ENCODE data around the gene RAPGEFL1. TPM values are rescaled to one million over a fixed set of nuclear protein-coding genes. Genes with fewer than 3 reads are reported as not detected.
A peak's percentile ranks its signal among the peaks of the same experiment; 100 is the strongest.
"Not testable (repeated sequence)": the region's sequence is repeated elsewhere in the genome, so short reads cannot be mapped to it uniquely, and the experiment has no call there.

The RAPGEFL1 gene
- polyA plus RNA-seq, 12 donors, result 4.4 to 25.8 (median 8.0) TPM; not detected in 1

DNA sequence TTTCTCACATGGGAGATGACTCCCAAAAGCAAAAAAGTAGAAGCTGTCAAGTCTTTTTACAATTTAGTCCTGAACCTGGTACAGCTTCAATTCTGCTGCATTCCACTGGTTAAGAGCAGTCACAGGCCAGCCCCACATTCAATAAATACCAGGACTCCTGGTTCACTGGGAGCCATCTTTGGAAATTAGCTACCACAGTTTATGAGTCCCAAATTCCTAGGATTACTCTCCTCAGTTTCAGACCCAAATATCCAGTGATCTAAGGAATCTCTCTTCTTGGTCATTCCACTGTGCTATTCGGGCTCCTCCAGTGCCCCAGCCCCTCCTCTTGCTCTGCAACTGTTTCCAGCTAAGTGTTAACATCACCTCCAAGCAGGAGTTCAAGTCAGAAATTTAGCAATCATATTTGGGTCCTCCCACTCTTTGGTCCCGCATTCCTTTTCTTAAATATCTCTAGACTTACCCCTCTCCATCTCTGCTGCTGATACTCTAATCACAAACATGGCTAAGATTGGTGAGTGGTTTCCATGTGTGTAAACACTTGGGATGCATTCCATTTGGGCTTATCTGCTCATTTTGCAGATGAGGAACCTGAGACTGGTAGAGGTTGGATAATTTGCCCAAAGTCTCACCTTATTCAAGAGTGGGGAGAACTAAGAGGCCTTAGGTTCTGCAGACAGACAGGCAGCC is 32.3 kb downstream of the RAPGEFL1 start:
- no peak for DNase-seq

DNA sequence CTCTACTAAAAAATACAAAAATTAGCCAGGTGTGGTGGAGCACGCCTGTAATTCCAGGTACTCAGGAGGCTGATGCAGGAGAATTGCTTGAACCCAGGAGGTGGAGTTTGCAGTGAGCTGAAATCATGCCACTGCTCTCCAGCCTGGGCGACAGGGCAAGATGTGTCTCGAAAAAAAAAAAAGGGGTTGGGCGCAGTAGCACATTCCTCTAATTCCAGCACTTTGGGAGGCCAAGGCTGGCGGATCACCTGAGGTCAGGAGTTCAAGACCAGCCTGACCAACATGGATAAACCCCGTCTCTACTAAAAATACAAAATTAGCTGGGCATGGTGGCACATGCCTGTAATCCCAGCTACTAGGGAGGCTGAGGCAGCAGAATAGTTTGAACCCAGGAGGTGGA is 36.6 kb downstream of the RAPGEFL1 start:
- not testable (repeated sequence) for DNase-seq

DNA sequence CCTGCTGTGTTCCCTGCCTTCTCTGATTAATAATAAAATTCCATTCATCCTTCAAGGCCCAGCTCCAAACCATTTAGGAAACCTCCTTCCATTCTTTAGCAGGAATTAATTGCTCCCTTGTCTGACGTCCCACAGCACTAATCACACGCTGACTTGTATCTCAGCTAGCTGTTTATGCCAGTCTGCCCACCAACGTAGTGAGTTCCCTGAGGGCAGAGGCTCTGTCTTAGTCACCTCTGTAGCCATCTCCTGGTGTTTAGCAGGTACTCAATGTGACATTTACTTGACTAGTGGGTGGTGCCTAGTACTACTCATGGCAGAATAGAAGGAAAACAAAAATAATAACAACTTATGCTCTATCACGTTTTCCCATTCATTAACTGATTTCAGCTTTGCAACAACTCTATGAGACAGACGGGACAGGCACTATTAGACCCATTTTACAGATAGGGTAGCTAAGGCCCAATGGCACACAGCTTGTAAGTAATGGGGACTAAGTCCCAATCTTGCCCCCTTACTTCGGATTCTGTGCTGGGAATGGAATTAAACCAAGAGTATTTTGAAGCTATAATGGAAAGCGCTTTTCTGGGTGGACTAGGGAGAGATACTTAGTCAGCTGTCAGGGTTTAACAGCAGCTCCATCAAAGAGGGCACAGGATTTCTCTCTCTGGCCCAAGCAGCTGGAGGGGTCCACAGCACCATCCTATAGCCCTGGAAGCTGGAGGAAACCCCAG is 40.9 kb downstream of the RAPGEFL1 start:
- DNase-seq, result no peak

GRCh38 chr17:40218740-40219593 is 41.7 kb downstream of the RAPGEFL1 start, which contains the start of gene WIPF2:
Gene WIPF2 (plus strand): TSS chr17:40219304. CDS start chr17:40256460, 37,156 bp downstream.
- peak; percentile 98 for DNase-seq

DNA sequence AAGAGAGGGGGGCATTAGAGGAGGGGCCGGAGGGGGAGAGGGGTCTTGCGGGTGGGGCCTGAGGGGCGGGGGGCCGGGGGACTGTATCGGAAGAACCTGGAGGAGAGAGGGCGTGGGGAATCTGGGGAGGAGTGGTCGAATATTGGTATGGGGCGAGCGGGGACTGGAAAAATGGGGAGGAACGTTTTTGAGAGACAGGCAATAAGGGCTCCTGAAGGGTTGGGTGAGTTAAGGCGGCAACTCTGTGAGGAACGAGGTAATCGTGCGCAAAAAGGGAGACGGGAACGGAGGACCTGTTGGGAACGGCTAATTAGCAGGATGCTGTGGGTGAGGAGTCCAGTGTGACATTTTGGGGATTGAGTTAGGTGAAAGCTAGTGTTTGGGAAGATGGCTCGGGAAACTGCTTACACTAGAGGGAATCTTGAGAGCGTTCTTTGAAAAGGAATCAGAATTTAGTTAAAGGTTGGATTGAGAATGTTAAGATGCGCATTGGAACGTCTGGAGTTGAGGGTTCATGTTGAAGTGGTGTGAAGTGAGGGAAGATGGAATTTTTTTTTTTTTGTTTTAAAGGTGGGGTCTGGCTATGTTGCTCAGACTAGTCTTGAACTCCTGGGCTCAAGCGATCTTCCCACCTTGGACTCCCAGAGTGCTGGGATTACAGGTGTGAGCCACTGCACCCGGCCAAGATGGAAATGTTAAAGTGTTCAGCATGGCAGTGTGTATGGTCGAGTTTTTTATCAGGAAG is 42.5 kb downstream of the RAPGEFL1 start:
- peak; percentile 80 for DNase-seq

DNA sequence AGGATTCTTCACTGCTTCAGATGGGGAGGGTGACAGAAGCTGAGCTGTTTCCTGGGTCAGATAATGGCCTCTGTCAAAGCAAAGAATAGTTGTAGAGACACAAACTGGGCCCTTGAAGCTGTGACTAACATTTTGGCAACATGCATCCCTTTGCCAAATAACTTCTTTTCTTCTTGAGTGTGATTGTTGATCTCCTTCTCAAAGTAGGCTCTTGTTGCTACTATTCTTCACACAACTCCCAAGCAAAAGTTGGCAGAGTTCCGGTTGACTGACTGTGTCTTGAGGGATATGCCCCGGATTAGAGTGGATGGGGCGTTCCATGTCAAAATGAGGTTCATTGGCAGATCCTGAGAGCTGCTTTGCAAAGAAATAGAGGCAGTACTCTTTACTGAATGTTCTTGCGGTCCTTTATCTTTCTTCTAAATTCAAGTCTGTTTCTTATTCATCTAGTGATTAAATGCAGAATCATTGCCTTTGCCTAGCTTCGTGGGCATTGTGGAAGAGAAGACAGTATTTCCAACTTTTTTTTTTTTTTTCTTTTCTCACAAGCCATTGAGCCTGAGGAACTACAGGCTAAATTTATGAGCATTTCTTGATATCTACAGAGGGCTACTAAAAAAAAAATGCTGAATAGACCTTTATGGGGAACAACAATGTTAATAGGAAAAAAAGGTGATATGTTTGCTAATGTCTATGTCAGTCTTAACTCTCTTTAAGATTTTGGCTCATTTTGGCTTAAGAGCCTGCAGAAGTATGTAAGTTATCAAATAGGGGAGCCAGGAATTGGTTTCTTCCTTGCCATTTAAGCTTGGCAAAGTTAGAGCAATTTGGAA is 47.7 kb downstream of the RAPGEFL1 start:
- no peak for DNase-seq

DNA sequence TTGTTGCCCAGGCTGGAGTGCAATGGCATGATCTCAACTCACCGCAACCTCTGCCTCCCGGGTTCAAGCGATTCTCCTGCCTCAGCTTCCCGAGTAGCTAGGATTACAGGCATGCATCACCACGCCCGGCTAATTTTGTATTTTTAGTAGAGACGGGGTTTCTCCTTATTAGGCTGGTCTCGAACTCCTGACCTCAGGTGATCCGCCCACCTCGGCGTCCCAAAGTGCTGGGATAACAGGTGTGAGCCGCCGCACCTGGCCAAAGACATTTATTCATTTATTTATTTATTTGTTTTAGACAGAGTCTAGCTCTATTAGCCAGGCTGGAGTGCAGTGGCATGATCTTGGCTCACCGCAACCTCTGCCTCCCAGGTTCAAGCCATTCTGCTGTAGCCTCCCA is 51.9 kb downstream of the RAPGEFL1 start:
- not testable (repeated sequence) for DNase-seq

DNA sequence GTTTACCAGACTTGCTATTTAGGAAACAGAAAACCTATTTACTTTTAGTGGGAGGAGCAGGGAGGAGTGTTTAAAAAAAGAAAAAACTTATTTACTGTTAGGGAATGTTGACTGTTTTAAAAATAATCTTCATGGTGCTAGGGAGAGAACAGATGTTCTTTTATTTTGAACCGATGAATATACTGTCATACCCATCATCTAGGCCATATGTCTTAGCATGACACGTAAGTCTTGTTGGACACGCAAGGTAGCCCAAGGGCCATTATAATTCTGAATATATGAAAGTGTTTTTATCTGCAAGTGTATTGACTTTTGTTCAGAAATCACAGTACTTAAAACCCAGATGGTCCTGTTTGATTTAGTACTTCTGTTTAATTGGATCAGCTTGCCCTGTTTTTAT is 53.4 kb downstream of the RAPGEFL1 start:
- no peak for DNase-seq

DNA sequence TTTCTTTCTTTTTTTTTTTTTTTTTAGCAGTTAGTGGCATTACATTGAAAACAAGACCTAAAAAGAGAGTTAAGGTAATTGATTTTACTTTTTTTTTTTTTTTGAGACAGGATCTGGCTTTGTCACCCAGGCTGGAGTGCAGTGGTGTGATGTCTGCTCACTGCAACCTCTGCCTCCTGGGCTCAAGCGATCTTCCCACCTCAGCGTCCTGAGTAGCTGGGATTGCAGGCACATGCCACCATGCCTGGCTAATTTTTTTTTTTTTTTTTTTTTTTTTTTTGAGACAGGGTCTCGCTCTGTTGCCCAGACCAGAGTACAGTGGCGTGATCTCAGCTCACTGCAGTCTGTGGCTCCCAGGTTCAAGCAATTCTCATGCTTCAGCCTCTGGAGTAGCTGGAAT is 54.7 kb downstream of the RAPGEFL1 start:
- DNase-seq, result not testable (repeated sequence)

GRCh38 chr17:40241252-40241834 is 64.1 kb downstream of the RAPGEFL1 start:
- DNase-seq, result no peak

DNA sequence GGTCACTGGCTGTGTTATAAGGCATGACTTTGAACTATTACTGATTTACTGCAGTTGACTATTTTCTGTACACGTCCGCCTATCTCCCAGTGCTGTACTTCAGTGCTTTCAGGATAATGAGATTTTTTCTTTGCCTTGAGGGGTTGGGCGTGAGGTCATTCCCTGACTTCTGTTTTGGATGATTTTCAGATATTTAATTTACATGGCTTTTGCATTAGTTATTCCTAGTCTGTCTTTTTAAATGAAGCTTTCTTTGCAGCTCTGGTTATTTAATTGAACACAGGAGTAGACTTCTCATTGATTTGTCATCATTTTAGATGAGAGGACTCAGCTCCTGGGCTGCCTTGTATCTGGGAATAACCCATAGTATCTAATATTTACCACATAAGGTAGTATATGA is 65.5 kb downstream of the RAPGEFL1 start:
- DNase-seq, result no peak

DNA sequence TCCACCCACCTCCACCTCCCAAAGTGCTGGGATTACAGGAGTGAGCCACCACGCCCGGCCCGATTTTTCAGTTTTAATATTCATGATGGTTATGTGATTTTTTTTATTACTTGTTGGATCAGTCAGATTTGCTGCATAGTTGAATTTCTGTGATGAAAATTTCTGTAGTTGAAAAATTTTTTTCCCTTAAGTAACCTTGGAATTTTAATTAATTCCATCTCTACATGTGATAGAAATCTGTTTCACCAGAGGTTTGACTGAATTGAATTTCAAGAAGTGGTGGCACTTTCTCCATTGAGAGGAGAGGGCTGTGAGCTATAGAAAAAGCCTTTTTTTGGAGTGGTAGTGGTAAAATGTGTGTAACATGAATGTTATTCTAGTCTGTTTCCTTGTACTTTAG is 66.5 kb downstream of the RAPGEFL1 start:
- DNase-seq, result no peak

DNA sequence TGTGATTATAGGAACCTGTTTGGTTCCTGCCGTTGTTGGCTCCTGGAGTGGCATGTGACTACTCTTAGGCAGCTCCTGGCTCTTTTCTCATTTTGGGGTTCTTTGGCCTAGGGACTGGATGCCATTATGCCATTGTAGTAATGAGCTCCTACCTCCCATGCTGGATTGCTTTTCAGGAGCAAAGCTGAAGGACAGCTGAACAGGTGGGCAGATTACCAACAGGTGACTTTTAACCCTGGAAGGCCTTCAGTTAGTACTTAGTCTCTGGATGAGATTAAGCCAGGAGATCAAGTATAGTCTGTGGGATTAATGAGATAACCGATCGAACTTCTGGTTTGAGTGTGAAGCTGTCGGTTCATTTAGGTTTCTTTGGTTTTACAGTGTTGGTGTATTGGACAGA is 67.0 kb downstream of the RAPGEFL1 start:
- DNase-seq, result no peak

Other genes starting within 250 kb of the RAPGEFL1 start
- 10 to 100 TPM in 11 of 12 donors, not detected in 1; 37.2 to 65.9 (median 42.6) TPM for gene ORMDL3, start 249.9 kb upstream of the RAPGEFL1 start, polyA plus RNA-seq (ENCODE audit: insufficient read length in 12 of 12)
- under 1 TPM in 1 of 12 donors, not detected in 11; 0.19 TPM for gene LRRC3C, start 249.7 kb upstream of the RAPGEFL1 start, polyA plus RNA-seq (ENCODE audit: insufficient read length in 12 of 12)
- gene GSDMA, start 214.5 kb upstream of the RAPGEFL1 start, polyA plus RNA-seq (ENCODE audit: insufficient read length in 12 of 12), result under 1 TPM in 10 of 12 donors, not detected in 2; 0.08 to 0.19 (median 0.14) TPM
- 100 to 1,000 TPM in 1 of 12 donors, 10 to 100 TPM in 10, not detected in 1; 59.7 to 102 (median 83.6) TPM for gene PSMD3, start 196.7 kb upstream of the RAPGEFL1 start, polyA plus RNA-seq (ENCODE audit: insufficient read length in 12 of 12)
- under 1 TPM in 6 of 12 donors, not detected in 6; 0.15 to 0.28 (median 0.23) TPM for gene CSF3, start 162.0 kb upstream of the RAPGEFL1 start, polyA plus RNA-seq (ENCODE audit: insufficient read length in 12 of 12)
- 100 to 1,000 TPM in 1 of 12 donors, 10 to 100 TPM in 10, not detected in 1; 52.6 to 127 (median 70.7) TPM for gene MED24, start 123.1 kb upstream of the RAPGEFL1 start, polyA plus RNA-seq (ENCODE audit: insufficient read length in 12 of 12)
- 10 to 100 TPM in 11 of 12 donors, not detected in 1; 50.5 to 83.8 (median 63.6) TPM for gene THRA, start 114.5 kb upstream of the RAPGEFL1 start, polyA plus RNA-seq (ENCODE audit: insufficient read length in 12 of 12)
- 10 to 100 TPM in 1 of 12 donors, 1 to 10 TPM in 9, not detected in 2; 1.7 to 12.3 (median 3.4) TPM for gene NR1D1, start 76.9 kb upstream of the RAPGEFL1 start, polyA plus RNA-seq (ENCODE audit: insufficient read length in 12 of 12)
- gene MSL1, start 55.5 kb upstream of the RAPGEFL1 start, polyA plus RNA-seq (ENCODE audit: insufficient read length in 12 of 12), result 100 to 1,000 TPM in 10 of 12 donors, 10 to 100 TPM in 1, not detected in 1; 95.6 to 172 (median 129) TPM
- 100 to 1,000 TPM in 1 of 12 donors, 10 to 100 TPM in 10, not detected in 1; 54.5 to 130 (median 62.1) TPM for gene CASC3, start 36.9 kb upstream of the RAPGEFL1 start, polyA plus RNA-seq (ENCODE audit: insufficient read length in 12 of 12)
- gene WIPF2, start 41.8 kb downstream of the RAPGEFL1 start, polyA plus RNA-seq (ENCODE audit: insufficient read length in 12 of 12), result 10 to 100 TPM; 12.7 to 73.8 (median 16.8) TPM
- 10 to 100 TPM in 7 of 12 donors, 1 to 10 TPM in 4, not detected in 1; 7.5 to 17.4 (median 12.3) TPM for gene CDC6, start 110.4 kb downstream of the RAPGEFL1 start, polyA plus RNA-seq (ENCODE audit: insufficient read length in 12 of 12)
- 10 to 100 TPM in 11 of 12 donors, not detected in 1; 43.8 to 85.4 (median 55.1) TPM for gene RARA, start 131.7 kb downstream of the RAPGEFL1 start, polyA plus RNA-seq (ENCODE audit: insufficient read length in 12 of 12)
- gene GJD3, start 187.3 kb downstream of the RAPGEFL1 start, polyA plus RNA-seq (ENCODE audit: insufficient read length in 12 of 12), result under 1 TPM in 1 of 12 donors, not detected in 11; 0.26 TPM
- gene TOP2A, start 240.4 kb downstream of the RAPGEFL1 start, polyA plus RNA-seq (ENCODE audit: insufficient read length in 12 of 12), result 100 to 1,000 TPM in 4 of 12 donors, 10 to 100 TPM in 8; 42.0 to 251 (median 81.6) TPM

All from muscle of arm (tissue), 12 donors.